HuH-7 (cell line): ENCODE data around the gene IL10RB.
"Not testable (repeated sequence)": the region's sequence is repeated elsewhere in the genome, so short reads cannot be mapped to it uniquely, and the experiment has no call there.

Source experiments
- DNase-seq: peaks from one replicate; pipeline ENCODE4 v3.0.0; 2011; ENCODE audit warnings: low spot score

IL10RB gene

GRCh38 chr21:33302055-33302454 lies 35.9 kb downstream of the IL10RB start:
- DNase-seq, result no peak

DNA sequence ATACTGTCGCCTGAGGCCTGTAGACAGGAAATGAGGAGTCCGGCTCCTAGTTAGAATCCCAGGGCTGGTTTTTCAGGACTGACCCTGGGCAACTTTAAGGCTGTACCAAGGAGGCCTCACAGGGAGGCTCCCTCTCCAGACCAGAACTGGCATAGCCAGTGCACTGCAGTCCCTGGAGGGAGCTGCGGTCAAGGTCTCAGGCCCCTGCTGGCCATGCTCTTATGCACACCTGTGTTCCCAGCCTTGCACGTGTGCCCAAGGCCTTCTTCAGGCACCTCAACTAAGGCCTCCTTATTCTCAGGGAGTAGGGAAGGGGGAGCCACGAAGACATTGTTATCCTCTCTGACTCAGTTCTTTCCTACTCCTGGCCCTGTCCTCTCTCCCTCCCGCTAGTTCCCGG lies 36.6 kb downstream of the IL10RB start:
- peak; percentile 30 for DNase-seq

GRCh38 chr21:33305344-33305671 lies 39.1 kb downstream of the IL10RB start:
- DNase-seq, result no peak

DNA sequence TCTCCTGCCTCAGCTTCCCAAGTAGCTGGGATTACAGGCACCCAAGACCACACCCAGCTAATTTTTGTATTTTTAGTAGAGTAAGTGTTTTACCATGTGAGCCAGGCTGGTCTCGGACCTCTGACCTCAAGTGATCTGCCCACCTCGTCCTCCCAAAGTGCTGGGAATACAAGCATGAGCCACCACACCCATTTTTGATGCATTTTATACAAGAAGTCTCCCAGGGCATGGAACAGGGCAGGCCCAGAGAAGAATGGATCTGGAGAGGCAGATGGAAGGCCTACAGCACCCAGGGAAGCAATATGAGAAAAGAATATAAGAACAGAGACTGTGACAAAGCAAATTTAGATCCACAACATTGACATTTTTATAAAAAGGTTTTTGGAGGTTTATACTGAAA lies 39.8 kb downstream of the IL10RB start:
- no peak for DNase-seq

- no peak for DNase-seq
These were observed 42.7 kb downstream of the IL10RB start for GRCh38 chr21:33308586-33309490.

DNA sequence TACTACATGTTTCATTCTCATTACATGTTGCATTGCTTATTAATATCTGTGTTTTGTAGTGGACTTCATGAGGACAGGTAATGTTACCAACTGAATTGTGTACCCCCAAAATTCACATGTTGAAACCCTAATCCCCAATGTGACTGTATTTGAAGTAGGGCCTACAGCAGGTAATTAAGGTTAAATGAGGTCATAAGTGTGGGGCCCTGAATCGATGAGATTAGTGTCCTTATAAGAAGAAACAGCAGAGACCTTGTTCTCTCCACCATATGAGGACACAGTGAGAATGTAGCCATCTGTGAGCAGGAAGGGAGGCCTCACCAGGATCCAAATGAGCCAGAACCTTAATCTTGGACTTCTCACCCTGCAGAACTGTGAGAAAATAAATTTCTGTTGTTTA lies 43.6 kb downstream of the IL10RB start:
- DNase-seq, result no peak

DNA sequence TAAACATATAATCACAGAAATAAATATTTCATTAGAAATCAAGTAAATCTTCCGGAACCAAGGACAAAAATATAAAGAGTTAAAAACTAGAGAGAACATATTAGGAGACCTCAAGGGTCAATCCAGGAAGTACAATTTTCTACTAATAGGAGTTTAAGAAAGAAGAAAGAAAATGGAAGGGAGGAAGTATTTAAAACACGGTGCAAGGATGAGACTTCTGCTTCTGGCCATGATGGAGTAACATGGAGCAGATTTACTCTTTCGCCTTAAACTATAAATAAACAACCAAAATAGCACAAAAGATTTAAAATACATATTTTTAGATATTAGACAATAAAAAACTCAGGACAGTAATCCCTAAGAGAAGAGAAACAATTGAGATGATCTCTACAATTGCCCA lies 46.0 kb downstream of the IL10RB start:
- DNase-seq, result no peak

GRCh38 chr21:33313183-33313582 lies 47.0 kb downstream of the IL10RB start:
- DNase-seq, result no peak

DNA sequence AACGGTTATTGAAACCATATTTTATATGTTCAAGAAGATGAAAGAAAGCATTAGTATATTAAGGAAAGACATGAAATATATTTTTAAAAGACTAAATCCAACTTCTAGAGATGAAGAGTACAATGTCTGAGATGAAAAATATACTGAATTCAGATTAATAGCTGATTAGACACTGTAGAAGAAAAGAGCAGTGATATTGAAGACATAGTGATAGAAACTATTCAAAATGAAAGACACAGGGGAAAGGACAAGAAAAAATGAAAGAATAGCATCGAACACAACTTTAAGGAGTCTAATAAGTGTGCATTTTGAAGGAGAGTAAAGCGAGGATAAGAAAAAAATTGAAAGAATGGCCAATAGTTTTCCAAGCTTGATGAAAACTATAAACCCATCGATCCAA lies 47.4 kb downstream of the IL10RB start:
- DNase-seq, result no peak

GRCh38 chr21:33314111-33314510 lies 47.9 kb downstream of the IL10RB start:
- DNase-seq, result no peak

DNA sequence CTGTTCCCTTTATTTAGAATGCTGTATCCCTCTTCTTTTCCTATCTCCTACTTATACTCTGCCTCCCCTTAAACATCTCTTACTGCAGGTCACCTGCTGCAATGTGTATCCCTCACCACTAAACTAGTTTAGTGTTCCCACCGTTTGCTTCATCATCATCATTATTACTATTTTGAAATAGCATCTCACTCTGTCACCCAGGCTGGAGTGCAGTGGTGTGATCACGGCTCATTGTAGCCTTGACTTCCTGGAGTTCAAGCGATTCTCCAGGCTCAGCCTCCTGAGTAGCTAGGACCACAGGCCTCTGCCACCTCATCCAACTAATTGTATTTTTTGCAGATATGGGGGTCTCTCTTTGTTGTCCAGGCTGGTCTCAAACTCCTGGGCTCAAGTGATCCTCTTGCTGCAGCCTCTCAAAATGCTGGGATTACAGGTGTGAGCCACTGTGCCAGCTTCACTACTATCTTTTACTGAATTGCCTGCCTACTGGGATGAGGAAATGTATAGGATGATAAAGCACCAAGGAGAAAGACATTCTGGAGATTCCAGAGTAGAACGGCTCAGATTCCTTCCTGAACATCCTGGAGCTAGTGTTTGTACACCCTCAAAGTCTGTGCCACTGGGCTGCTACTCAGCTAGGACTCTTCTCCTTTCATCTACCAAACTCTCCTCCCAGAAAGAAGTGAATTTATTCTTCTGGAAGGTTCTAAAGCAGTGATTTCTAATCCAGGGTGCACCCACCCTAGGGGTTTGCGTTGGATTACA lies 50.0 kb downstream of the IL10RB start:
- DNase-seq, result no peak

- no peak for DNase-seq
These were observed 51.0 kb downstream of the IL10RB start for GRCh38 chr21:33317145-33317544.

DNA sequence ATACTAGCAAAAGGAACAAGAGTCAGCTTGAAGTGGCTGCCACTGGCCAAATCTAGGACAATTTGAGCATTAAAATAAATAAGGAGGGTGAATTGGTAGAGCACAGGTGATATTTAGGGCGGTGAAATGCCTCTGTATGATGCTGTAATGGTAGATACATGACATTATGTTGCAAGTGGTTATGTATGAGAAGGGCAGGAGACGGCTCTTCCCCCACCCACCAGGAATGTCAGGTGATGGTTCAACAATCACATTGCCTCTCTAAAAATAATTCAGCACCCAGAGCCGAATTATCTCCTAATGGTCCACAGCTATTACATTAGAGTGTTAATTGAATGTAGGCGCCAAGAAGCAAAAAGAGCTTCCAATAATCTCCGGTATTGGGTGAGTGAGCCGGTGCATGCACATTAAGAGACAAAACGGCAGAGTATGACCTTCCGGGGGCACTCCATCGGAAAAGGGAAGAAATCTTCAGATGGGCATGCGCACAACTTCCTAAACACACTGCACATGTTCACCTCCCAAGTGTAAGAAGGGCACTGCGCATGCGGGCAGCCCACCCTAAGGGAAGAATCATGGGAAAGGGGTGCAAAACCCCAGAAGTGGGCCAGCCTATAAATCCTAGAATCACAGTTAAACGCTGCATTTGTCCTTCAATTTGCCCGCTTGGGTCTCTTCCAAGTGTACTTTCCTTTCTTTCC lies 51.8 kb downstream of the IL10RB start:
- DNase-seq, result no peak

GRCh38 chr21:33321005-33321404 lies 54.8 kb downstream of the IL10RB start:
- not testable (repeated sequence) for DNase-seq

GRCh38 chr21:33323610-33324009 lies 57.4 kb downstream of the IL10RB start:
- DNase-seq, result not testable (repeated sequence)

- peak; percentile 87 for DNase-seq
These were observed 58.4 kb downstream of the IL10RB start, which contains the start of gene IFNAR1 for GRCh38 chr21:33324291-33325221. TSS of gene IFNAR1 (plus strand) at chr21:33324970. CDS start at chr21:33325056, 86 bp downstream.

DNA sequence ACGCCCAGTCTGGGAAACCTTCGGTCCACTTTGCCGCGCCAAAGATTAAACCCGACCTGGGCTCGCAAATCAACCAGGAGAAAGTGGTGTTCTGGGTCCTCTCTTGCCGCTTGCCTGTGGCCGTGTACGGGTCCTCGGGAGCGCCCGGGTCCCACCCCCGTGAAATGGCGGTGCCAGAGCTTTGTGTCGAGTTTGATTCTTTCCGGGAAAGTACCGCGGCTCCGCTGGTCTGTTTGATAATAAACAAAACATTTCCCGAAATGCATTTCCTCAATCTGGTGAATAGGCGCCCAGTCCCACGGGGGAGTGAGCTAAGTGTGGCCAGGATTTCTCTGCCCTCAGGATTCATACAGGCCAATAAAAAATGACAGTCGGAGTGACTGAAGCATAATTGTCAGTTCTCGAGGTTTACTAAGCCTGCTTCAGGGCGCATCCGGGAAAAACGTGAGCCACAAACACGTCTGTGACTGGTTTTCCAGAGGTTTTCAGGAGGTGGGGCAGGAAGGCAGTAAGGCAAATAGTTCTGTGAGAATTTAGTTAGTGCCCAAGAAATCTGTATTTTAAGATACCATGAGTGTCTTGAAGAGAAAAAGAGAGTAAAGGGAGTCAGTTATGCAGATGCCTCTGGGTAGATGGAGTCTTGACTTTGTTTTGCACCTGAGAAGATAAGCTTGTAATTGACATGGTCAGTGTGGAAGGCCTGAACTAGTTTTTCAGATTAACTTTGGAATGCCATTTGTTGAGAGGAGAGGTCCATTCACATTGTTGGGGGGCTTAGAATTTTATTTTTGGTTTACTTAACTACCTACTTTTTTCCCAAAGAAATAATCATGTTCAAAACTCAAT lies 59.3 kb downstream of the IL10RB start:
- peak; percentile 12 for DNase-seq

DNA sequence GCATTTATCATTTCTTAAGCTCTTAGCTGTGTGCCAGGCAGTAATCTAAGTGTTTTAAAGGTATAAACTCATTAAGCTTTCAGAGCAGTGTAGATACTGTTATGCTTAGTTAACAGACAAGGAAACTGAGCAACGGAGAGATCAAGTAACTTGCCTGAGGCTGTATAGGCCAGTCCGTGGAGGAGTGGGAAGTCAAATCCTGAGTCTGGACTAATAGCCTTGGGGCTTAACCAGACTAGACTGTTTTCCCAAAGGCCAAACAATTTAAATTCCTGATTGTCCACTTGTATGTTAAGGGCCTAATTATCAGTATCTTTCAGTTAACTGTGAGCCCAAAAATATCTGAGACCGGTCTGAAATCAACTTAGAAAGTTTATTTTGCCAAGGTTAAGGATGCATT lies 61.2 kb downstream of the IL10RB start:
- DNase-seq, result no peak

DNA sequence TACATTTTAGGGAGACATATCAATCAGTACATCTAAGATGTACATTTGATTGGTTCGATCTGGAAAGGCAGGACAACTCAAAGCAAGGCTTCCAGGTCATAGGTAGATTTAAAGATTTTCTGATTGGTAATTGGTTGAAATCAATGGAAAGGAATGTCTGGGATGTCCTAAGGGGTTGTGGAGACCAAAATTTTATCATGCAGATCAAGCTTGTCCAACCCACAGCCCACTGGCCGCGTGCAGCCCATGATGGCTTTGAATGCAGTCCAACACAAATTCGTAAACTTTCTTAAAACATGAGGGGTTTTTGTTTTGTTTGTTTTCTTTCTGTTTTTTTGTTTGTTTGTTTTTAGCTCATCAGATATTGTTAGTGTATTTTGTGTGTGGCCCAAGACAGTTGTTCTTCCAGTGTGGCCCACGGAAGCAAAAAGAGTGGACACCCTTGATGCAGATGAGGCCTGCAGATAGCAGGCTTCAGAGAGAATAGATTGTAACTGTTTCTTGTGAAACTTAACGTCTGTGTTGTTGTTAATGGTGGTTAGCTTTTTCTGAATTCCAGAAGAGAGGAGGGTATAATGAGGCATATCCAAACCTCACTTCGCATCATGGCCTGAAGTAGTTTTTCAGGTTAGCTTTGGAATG lies 61.7 kb downstream of the IL10RB start:
- no peak for DNase-seq

DNA sequence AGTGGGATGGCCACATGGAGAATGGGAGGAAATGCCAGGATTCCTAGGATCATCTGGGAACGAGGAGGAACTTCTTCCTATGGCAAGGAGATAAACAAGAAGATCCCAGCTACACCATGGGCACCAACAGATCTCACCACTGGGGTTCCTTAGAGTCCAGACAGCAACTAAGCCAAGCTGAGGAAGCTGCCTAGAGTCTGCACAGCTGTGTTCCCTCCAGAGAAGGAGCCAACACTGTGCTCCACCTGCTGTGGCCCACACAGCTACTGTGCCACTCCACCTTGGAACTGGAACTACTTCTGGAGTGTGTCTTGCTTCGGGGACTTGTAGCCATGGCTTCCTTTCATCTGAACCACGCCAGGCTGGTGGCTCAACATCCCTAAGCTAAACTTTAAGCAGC lies 64.6 kb downstream of the IL10RB start:
- no peak for DNase-seq
